ENCODE results near the gene RNF224. TPM values are rescaled to one million over a fixed set of nuclear protein-coding genes. Genes with fewer than 3 reads are reported as not detected.

The RNF224 gene
- total RNA-seq, 4 donors from 2014 or later = 0.34 to 2.0 (median 1.1) TPM

- no peaks in the 10 kb centered on the region for H3K27me3 ChIP-seq
- no peaks in the 10 kb centered on the region for H3K9me3 ChIP-seq
- peaks cover 5% of the 10 kb centered on the region for H3K36me3 ChIP-seq
- H3K27ac ChIP-seq = no peak overlapping the region
- 100% methylated on average over 1 of the region's 6 CpGs for WGBS
- H3K4me3 ChIP-seq = no peak overlapping the region
- H3K4me1 ChIP-seq = peaks cover 29% of the 10 kb centered on the region
- no peak for DNase-seq (ENCODE audit: low spot score in 2 of 2)
- TF ChIP-seq EP300 (IDR thresholded peaks at IDR 0.05) (no peak), POLR2AphosphoS5 (IDR thresholded peaks at IDR 0.05) (no peak), CTCF (IDR thresholded peaks at IDR 0.05) (no peak), POLR2A (IDR thresholded peaks at IDR 0.05) (no peak)
Observed at GRCh38 chr9:137247916-137248175, 20.5 kb downstream of the RNF224 start.

- no peak for DNase-seq (ENCODE audit: low spot score in 2 of 2)
- 61% methylated on average over 5 of the region's 18 CpGs for WGBS
- no peaks in the 10 kb centered on the region for H3K27me3 ChIP-seq
- no peaks in the 10 kb centered on the region for H3K9me3 ChIP-seq
- H3K36me3 ChIP-seq = no peaks in the 10 kb centered on the region
- H3K27ac ChIP-seq = no peak overlapping the region
- peaks cover 15% of the 10 kb centered on the region for H3K4me1 ChIP-seq
- TF ChIP-seq CTCF (IDR thresholded peaks at IDR 0.05) = no peak
- TF ChIP-seq EP300 (IDR thresholded peaks at IDR 0.05) = no peak
- H3K4me3 ChIP-seq = no peak overlapping the region
Observed at GRCh38 chr9:137250329-137251193, 23.3 kb downstream of the RNF224 start.

- Histone ChIP-seq H3K27ac (no peak within 1 kb of the TSS), H3K9me3 (no peaks in the 10 kb centered on the region), H3K4me1 (peaks cover 18% of the 10 kb centered on the region), H3K27me3 (no peaks in the 10 kb centered on the region), H3K4me3 (no peak within 1 kb of the TSS), H3K36me3 (no peaks in the 10 kb centered on the region)
- WGBS = 62% methylated on average over 4 of the region's 4 CpGs
- TF ChIP-seq POLR2AphosphoS5 (IDR thresholded peaks at IDR 0.05) = no peak
- TF ChIP-seq EP300 (IDR thresholded peaks at IDR 0.05) = no peak
- no peak for TF ChIP-seq CTCF (IDR thresholded peaks at IDR 0.05)
- no peak for TF ChIP-seq POLR2A (IDR thresholded peaks at IDR 0.05)
- no peak for DNase-seq (ENCODE audit: low spot score in 2 of 2)
Observed at GRCh38 chr9:137251194-137251461, 23.8 kb downstream of the RNF224 start, which contains the start of gene STPG3. Gene STPG3, plus strand, starts transcription at chr9:137251286. Its CDS starts 1 bp downstream, at chr9:137251287.

- TF ChIP-seq POLR2AphosphoS5 (IDR thresholded peaks at IDR 0.05) = no peak
- TF ChIP-seq EP300 (IDR thresholded peaks at IDR 0.05) = no peak
- no peak for TF ChIP-seq CTCF (IDR thresholded peaks at IDR 0.05)
- TF ChIP-seq POLR2A (IDR thresholded peaks at IDR 0.05) = no peak
- Histone ChIP-seq H3K27me3 (no peaks in the 10 kb centered on the region), H3K27ac (no peak overlapping the region), H3K36me3 (peaks cover 2% of the 10 kb centered on the region), H3K4me3 (no peak overlapping the region), H3K4me1 (peaks cover 23% of the 10 kb centered on the region), H3K9me3 (no peaks in the 10 kb centered on the region)
- DNase-seq (ENCODE audit: low spot score in 2 of 2) = no peak
- WGBS = 88% methylated on average over 19 of the region's 22 CpGs
Observed at GRCh38 chr9:137251490-137252268, 24.4 kb downstream of the RNF224 start.

All from suprapubic skin (tissue), 4 donors.